NB4 (cell line): ENCODE results near the gene HNRNPA1L2.
"Not testable (repeated sequence)": the region's sequence is repeated elsewhere in the genome, so short reads cannot be mapped to it uniquely, and the experiment has no call there.

Experiments used
- DNase-seq: peaks from one replicate; pipeline ENCODE4 v3.0.0; 2010; ENCODE audit warnings: low read depth
- H3K4me3 ChIP-seq: one replicate; pipeline ENCODE4 v1.5.1; 2011; ENCODE audit warnings: mild to moderate bottlenecking, low read depth, low read length, moderate library complexity
- MYC ChIP-seq: IDR thresholded peaks from 2 replicates; pipeline ENCODE4 v1.6.1; 2011; ENCODE audit warnings: low read depth, low read length
- POLR2A ChIP-seq: IDR thresholded peaks from 2 replicates; pipeline ENCODE4 v1.6.1; 2011; ENCODE audit warnings: mild to moderate bottlenecking; ENCODE audit not compliant: insufficient read length; ENCODE audit errors: extremely low read depth
- TF ChIP-seq, protein P1 (sequence below): IDR thresholded peaks from one replicate; pipeline ENCODE4 v1.5.1; 2012; ENCODE audit warnings: low read depth, low read length
- TF ChIP-seq, protein P2 (sequence below): IDR thresholded peaks from 2 replicates; pipeline ENCODE4 v1.6.1; 2011; ENCODE audit warnings: low read depth, low read length

HNRNPA1L2 gene

DNA sequence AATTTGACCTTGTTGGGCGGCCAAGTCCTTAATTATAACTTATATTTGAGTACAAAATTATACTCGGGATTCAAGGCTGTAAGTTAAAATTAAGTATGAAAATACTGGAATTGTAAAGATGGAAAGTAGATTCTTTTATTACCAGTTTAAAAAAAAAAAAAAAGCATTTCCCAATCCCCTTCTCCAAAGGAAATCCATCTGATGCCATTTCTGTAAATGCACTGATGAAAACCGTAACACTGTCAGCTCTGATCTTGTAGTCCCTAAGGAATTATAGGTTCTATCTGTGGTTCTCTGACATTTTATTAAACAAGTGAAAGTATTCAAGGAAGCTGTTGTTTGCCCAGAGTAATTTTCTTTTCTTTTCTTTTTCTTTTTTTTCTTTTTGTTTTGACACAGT lies 41.6 kb upstream of the HNRNPA1L2 start:
- peak overlapping the region; percentile 53 for H3K4me3 ChIP-seq
- peak; percentile 25 for DNase-seq

DNA sequence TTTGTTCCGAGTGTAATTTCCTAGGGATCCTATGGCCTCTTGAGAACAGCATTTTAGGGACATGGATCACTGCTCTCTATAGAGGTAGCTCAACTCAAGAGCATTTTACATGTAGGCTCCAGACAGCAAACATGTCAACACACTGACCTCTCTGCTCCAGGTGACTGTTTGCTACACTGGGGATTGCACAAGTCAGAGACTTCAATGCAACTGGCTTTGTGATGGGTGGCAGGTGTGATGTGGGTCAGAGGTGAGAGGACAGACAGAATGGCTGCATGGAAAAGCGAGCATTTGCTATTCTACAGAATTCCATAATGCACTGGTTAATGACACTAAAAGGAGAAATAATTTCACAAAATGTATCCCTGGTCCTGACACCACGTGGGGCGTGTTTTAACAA lies 38.9 kb upstream of the HNRNPA1L2 start:
- not testable (repeated sequence) for DNase-seq

More for the DNA sequence above, 41.6 kb upstream of the HNRNPA1L2 start:
- TF ChIP-seq POLR2A, result no peak

DNA sequence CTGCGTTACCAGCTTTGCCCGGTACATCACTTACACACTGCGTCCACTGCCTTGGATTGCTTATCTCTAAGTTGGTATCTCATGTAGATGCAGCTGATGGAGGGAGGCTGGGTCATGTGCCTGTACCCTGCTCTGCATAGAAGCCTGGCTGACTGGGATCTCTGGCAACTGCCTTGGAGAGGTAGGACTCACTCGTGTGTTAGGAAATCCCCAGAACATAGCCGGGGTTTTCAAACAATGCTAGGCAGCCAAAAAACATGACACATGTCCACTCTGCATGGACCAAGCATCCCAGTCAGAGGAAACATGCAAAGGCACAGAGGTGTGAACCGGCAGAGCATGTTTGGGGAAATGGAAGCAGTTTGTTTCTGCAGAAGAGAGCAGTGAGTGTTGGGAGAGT lies 36.1 kb upstream of the HNRNPA1L2 start:
- DNase-seq, result not testable (repeated sequence)

More for the DNA sequence above, 38.9 kb upstream of the HNRNPA1L2 start:
- not testable (repeated sequence) for H3K4me3 ChIP-seq

DNA sequence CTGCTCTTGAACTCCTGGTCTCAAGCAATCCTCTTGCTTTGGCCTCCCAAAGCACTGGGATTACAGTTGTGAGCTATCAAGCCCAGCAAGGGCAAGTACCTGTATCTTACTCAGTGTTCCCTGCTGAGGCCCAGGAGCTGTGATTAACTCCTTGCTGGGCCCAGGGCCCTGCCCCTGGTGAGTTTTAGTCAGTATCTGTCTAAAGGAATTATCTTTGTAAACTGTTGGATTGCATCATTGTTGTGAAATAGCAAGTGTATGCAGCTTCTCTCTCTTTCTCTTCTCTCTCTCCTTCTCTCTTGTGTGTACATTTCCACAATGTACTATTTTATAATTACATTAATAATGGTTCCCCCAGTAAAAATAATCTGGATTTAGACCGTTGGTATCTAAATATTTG lies 35.4 kb upstream of the HNRNPA1L2 start:
- H3K4me3 ChIP-seq, result not testable (repeated sequence)
- peak; percentile 68 for DNase-seq

More for the DNA sequence above, 36.1 kb upstream of the HNRNPA1L2 start:
- not testable (repeated sequence) for H3K4me3 ChIP-seq

DNA sequence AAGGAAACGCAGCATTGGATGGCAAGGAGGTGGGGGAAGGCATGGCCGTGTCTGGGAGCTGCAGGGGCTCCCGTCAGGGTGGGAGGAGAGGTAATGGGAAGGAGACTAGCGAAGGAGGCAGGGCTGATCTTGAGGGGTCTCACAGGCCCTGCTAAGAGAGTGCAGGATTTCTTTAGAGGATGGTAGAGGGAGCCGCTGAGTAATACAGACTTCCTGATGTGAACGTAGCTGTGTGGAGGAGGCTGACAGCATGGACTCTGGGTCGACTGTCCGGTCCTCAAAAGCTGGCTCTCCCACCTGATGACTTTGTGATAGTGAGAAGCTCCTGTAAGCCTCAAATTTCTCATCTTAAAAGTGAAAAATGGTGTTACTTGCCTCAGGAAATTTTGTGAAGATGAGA lies 34.0 kb upstream of the HNRNPA1L2 start:
- TF ChIP-seq, protein P1, sequence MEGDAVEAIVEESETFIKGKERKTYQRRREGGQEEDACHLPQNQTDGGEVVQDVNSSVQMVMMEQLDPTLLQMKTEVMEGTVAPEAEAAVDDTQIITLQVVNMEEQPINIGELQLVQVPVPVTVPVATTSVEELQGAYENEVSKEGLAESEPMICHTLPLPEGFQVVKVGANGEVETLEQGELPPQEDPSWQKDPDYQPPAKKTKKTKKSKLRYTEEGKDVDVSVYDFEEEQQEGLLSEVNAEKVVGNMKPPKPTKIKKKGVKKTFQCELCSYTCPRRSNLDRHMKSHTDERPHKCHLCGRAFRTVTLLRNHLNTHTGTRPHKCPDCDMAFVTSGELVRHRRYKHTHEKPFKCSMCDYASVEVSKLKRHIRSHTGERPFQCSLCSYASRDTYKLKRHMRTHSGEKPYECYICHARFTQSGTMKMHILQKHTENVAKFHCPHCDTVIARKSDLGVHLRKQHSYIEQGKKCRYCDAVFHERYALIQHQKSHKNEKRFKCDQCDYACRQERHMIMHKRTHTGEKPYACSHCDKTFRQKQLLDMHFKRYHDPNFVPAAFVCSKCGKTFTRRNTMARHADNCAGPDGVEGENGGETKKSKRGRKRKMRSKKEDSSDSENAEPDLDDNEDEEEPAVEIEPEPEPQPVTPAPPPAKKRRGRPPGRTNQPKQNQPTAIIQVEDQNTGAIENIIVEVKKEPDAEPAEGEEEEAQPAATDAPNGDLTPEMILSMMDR, result peak; percentile 11
- peak; percentile 45 for DNase-seq
- not testable (repeated sequence) for H3K4me3 ChIP-seq

DNA sequence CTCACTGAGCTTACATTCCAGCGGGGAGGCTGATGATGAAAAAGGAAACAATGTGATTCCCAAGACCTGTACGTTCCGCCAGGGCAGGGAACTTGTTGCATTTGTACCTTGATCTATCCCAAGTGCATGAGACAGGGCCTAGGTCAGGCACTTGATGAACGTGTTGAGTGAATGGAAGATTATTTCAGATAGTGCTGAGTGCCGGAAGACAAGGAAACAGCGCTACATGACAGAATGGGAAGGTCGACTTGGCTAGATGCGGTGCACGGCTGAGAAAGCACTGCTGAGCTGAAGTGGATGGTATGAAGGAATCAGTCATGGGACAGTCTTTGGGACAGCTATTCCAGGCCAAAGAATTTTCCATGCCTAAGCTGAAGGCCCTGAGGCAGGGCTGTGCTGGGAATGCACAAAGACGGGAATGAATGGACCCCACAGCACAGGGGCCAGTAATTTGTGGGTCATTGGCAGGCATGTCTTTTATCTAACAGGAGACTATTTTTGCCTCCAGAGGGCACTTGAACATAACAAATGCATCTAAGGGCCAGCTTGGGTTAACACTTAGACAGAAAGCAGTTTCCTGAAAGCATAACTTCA lies 33.1 kb upstream of the HNRNPA1L2 start:
- H3K4me3 ChIP-seq, result not testable (repeated sequence)
- peak; percentile 63 for DNase-seq
- TF ChIP-seq, protein P1, result peak; percentile 34

DNA sequence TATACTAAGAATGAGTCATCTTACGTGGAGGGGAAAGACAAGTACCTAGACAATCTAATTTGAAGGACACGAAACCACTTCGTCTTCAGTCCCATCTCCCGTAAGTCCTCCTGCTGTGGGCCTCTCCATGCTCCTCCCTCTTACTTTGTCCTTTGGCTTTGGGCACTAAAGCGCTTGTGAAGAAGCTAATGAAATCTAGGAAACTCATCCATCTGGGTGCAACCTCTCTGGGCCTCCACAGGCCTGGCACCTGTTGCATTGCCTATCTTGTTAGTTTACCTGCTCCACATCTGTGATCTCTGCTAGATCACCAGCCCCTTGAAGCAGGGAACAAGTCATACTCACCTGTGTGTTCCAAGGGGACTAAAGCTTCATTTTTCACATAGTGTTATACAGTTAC lies 32.1 kb upstream of the HNRNPA1L2 start:
- DNase-seq, result not testable (repeated sequence)

DNA sequence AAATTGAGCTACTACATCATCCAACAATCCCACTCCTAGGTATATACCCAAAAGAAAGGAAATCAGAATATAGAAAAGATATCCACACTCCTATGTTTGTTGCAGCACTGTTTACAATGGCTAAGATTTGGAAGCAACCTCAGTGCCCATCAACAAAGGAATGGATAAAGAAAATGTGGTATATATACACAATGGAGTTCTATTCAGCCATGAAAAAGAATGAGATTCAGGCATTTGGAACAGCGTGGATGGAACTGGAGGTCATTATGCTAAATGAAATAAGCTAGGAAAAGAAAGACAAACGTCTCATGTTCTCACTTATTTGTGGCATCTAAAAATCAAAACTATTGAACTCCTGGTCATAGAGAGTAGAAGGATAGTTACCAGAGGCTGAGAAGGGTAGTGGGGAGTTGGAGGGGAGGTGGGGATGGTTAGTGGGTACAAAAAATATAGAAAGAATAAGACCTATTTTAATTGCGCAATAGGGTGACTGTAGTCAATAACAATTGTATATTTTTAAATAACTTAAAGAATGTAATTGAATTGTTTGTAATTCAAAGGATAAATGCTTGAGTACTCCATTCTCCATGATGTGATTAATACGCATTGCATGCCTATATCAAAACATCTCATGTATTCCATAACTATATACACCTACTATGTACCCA lies 27.0 kb upstream of the HNRNPA1L2 start:
- TF ChIP-seq, protein P1, result no peak
- TF ChIP-seq, protein P2, sequence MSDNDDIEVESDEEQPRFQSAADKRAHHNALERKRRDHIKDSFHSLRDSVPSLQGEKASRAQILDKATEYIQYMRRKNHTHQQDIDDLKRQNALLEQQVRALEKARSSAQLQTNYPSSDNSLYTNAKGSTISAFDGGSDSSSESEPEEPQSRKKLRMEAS, result no peak
- no peak for TF ChIP-seq MYC
- no peak for TF ChIP-seq POLR2A
- no peak for DNase-seq
- H3K4me3 ChIP-seq, result no peak overlapping the region

More for the DNA sequence above, 32.1 kb upstream of the HNRNPA1L2 start:
- not testable (repeated sequence) for H3K4me3 ChIP-seq

DNA sequence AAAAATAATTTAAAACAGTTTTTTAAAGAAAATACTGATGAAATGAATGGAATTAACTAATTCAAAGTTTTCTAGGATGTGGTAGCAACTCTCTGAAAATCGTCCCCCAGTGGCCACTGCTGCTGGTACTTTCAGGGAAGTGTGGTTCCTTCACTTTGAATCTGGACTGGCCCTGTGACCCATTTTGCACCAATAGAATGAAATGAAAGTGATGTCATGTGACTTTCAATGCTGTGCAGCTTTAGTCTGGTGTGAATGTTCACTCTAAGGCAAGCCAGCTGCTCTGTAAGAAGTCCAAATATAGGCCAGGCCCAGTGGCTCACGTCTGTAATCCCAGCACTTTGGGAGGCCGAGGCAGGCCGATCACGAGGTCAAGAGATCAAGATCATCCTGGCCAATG lies 26.4 kb upstream of the HNRNPA1L2 start:
- H3K4me3 ChIP-seq, result no peak overlapping the region
- DNase-seq, result peak; percentile 37
- TF ChIP-seq, protein P2, result no peak
- TF ChIP-seq MYC, result no peak
- no peak for TF ChIP-seq POLR2A
- TF ChIP-seq, protein P1, result no peak
